ENCODE results near the gene LEF1.

LEF1 gene

GRCh38 chr4:108120789-108121188 lies 47.9 kb downstream of the LEF1 start:
- DNase-seq (ENCODE audit: low read depth), result no peak
- no peak overlapping the region for H3K4me3 ChIP-seq (ENCODE audit: control insufficient read depth, low read depth, low read length)
- no peak for TF ChIP-seq CTCF (IDR thresholded peaks at IDR 0.05; ENCODE audit: control insufficient read depth, insufficient read depth, low read depth, low read length, missing control alignments)

GRCh38 chr4:108119199-108119800 lies 49.4 kb downstream of the LEF1 start:
- DNase-seq (ENCODE audit: low read depth), result no peak
- no peak overlapping the region for H3K4me3 ChIP-seq (ENCODE audit: control insufficient read depth, low read depth, low read length)
- no peak for TF ChIP-seq CTCF (IDR thresholded peaks at IDR 0.05; ENCODE audit: control insufficient read depth, insufficient read depth, low read depth, low read length, missing control alignments)

DNA sequence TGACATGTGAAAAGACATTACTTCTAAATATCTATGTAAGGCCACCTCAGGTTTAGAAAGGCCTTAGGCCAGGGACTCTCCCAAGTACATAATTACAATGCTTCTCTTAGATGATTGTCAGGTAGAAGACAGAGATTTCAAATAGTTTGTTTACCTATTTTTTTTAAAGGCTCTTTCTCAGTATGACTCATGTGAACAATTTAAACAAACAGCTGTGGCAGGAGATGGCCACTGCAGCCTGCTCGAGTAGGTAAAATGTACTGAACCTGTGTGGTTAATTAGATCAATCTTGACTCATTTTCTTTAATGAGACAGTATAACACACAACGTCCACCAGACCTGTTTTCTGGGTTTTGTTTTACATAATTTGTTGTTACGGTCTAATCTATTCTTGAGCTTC lies 50.2 kb downstream of the LEF1 start:
- no peak for TF ChIP-seq CTCF (IDR thresholded peaks at IDR 0.05; ENCODE audit: control insufficient read depth, insufficient read depth, low read depth, low read length, missing control alignments)
- no peak overlapping the region for H3K4me3 ChIP-seq (ENCODE audit: control insufficient read depth, low read depth, low read length)
- no peak for DNase-seq (ENCODE audit: low read depth)

DNA sequence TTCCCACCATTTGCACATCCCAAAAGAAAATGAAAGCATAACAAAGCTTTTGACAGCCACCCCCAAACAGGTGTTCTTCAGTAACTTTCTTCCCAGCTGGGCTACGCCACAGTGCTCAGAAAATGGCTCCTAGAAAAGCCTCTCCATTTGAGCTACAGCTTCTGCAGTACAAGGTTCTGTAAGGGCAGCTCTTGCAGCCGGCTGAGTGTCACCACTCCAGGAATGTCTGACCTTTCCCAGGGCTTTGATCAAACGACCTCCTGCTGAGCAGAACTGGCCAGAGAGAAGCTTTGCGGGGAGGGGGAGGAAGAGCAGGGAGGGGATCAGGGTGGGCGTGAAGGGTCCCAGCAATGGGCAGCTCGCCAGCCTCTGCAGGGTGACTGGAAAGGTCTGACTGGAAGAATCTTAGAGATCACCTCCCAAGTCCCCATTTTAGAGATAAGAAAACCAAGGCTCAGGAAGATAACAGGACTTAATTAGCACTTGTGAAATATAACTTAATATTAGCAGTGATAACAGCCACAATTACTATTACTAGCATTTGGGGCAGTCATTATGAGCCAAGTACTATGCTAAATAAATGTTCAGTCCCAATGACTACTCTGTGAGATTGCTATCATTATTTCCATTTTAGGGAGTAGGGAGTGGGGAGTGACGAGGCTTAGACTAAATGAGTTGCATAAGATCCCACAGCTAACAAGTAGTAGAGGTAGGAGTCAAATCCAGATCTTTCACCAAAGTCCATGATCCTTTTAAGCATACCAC lies 51.1 kb downstream of the LEF1 start:
- DNase-seq (ENCODE audit: low read depth), result no peak
- TF ChIP-seq CTCF (IDR thresholded peaks at IDR 0.05; ENCODE audit: control insufficient read depth, insufficient read depth, low read depth, low read length, missing control alignments), result no peak
- H3K4me3 ChIP-seq (ENCODE audit: control insufficient read depth, low read depth, low read length), result no peak overlapping the region

DNA sequence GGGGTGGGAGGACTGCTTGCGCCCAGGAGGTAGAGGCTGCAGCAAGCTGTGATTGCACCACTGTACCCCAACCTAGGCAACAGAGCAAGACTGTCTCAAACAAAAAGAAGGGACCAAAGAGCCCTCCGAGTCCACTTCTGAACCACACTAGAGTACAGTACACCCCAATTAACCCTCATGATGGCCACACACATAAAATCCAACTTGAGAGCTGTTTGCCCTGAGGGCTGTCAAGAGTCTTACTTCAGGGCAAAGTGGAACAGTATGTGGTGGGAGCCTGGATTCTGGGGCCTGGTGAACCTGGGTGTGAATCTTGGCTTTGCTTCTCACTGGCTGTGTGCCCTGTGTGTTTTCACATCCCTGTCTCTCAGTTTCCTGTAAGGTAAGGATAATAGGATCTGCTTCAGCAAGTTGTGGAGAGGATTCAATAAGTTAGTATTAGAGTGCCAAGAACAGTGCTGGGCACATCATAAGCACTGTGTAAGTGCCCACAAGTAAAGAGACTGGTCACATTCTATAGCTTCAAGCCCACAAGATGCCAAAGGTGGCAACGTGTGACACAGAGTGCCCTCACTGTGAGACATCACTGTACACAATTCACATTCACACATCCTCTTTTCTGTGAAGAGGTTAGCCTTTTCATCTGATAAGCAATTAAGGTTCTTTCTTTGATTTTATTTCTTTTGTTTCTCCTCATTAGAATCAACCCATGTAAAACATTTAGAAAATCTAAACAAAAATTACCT lies 52.1 kb downstream of the LEF1 start:
- no peak overlapping the region for H3K4me3 ChIP-seq (ENCODE audit: control insufficient read depth, low read depth, low read length)
- no peak for TF ChIP-seq CTCF (IDR thresholded peaks at IDR 0.05; ENCODE audit: control insufficient read depth, insufficient read depth, low read depth, low read length, missing control alignments)
- DNase-seq (ENCODE audit: low read depth), result no peak

DNA sequence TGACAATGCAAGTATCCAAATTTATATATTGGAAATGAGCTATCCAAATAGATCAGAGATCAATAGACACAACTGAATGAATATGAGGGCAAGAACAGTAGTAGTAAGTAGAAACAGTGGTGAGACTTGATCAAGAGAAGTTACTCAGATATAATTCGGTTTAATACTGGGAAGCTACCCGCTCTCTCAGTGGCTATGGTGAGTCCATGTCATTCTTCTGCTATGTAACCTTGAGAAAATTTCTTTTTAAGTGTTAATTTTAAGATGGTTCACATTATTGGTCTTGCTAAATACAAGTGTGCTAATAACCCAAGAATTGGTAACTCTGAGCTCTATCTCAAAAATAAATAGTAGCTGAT lies 53.6 kb downstream of the LEF1 start:
- TF ChIP-seq CTCF (IDR thresholded peaks at IDR 0.05; ENCODE audit: control insufficient read depth, insufficient read depth, low read depth, low read length, missing control alignments), result no peak
- no peak for DNase-seq (ENCODE audit: low read depth)
- H3K4me3 ChIP-seq (ENCODE audit: control insufficient read depth, low read depth, low read length), result no peak overlapping the region
